Measurements from ENCODE around the gene CD34.

CD34 gene

GRCh38 chr1:207871117-207871649 lies 39.7 kb downstream of the CD34 start:
- DNase-seq = no peak

- DNase-seq = no peak
Measured at GRCh38 chr1:207870306-207871031, 40.5 kb downstream of the CD34 start.

GRCh38 chr1:207869859-207870258 lies 41.1 kb downstream of the CD34 start:
- no peak for DNase-seq

- DNase-seq = peak in 1 of 2 experiments; percentile 55
Measured at GRCh38 chr1:207868774-207869721, 41.9 kb downstream of the CD34 start.

- no peak for DNase-seq
Measured at GRCh38 chr1:207868251-207868773, 42.6 kb downstream of the CD34 start.

- DNase-seq = peak; percentile 77 to 80
Measured at GRCh38 chr1:207867136-207868109, 43.5 kb downstream of the CD34 start.

GRCh38 chr1:207866471-207867135 lies 44.3 kb downstream of the CD34 start:
- DNase-seq = peak in 1 of 2 experiments; percentile 63

- DNase-seq = no peak
Measured at GRCh38 chr1:207863893-207864535, 46.9 kb downstream of the CD34 start.

- DNase-seq = no peak
Measured at GRCh38 chr1:207862241-207862787, 48.6 kb downstream of the CD34 start.

- DNase-seq = no peak
Measured at GRCh38 chr1:207861442-207862177, 49.3 kb downstream of the CD34 start.

GRCh38 chr1:207860531-207860930 lies 50.4 kb downstream of the CD34 start:
- no peak for DNase-seq

- DNase-seq = no peak
Measured at GRCh38 chr1:207858806-207859205, 52.1 kb downstream of the CD34 start.

GRCh38 chr1:207858281-207858680 lies 52.6 kb downstream of the CD34 start:
- DNase-seq = no peak

- DNase-seq = no peak
Measured at GRCh38 chr1:207857447-207857846, 53.5 kb downstream of the CD34 start.

- DNase-seq = no peak
Measured at GRCh38 chr1:207856276-207857023, 54.5 kb downstream of the CD34 start.

- DNase-seq = no peak
Measured at GRCh38 chr1:207854001-207854400, 56.9 kb downstream of the CD34 start.

- DNase-seq = no peak
Measured at GRCh38 chr1:207853372-207853757, 57.6 kb downstream of the CD34 start.

- DNase-seq = no peak
Measured at GRCh38 chr1:207852576-207853371, 58.2 kb downstream of the CD34 start.

All from cerebellar nuclear complex (tissue), 1 donor.